Spinal cord (tissue), 10 donors: ENCODE results near the gene EFEMP1. TPM values are rescaled to one million over a fixed set of nuclear protein-coding genes. Genes with fewer than 3 reads are reported as not detected.

Source experiments
- DNase-seq, 6 donors: peaks; one replicate each; pipeline versions ENCODE4 v3.0.0 to v3.0.0-alpha.2; 2013 to 2015; ENCODE audit warnings: low spot score in 6 of 6, low read depth in 4 of 6
- H3K27ac ChIP-seq: one replicate; pipeline ENCODE4 v1.5.1; 2013; ENCODE audit warnings: low read depth, low read length, control low read depth
- H3K27me3 ChIP-seq: one replicate; pipeline ENCODE4 v1.6.1; 2013; ENCODE audit warnings: low read length; ENCODE audit not compliant: control insufficient read depth, insufficient read depth
- H3K36me3 ChIP-seq: one replicate; pipeline ENCODE4 v1.6.1; 2013; ENCODE audit warnings: low read length; ENCODE audit not compliant: control insufficient read depth, insufficient read depth
- H3K4me1 ChIP-seq: one replicate; pipeline ENCODE4 v1.6.1; 2013; ENCODE audit warnings: low read length; ENCODE audit not compliant: control insufficient read depth, insufficient read depth
- H3K4me3 ChIP-seq: one replicate; pipeline ENCODE4 v1.5.1; 2013; ENCODE audit warnings: low read depth, low read length, control low read depth
- H3K9me3 ChIP-seq: one replicate; pipeline ENCODE4 v1.6.1; 2013; ENCODE audit warnings: low read length; ENCODE audit not compliant: control insufficient read depth, insufficient read depth
- WGBS: methylation state at CpG from one replicate; pipeline ENCODE4 v1.1.5; 2013; ENCODE audit warnings: missing lambda C conversion rate; ENCODE audit not compliant: insufficient coverage; 5-methylcytosine and 5-hydroxymethylcytosine counted together
- polyA plus RNA-seq, 2 donors: library from polyadenylated mRNA; unstranded; fragments of 120-200 nt; gene quantifications; one replicate each; pipeline ENCODE4 v1.2.1, GENCODE V29; 2013; ENCODE audit not compliant: insufficient read length in 2 of 2
- total RNA-seq, 2 donors: library from RNA; depleted of rRNA in 1 of 2; stranded (reverse); fragments of 120-200 nt in 1 of 2; fragments of >200 nt in 1 of 2; gene quantifications; one replicate each; pipeline versions ENCODE4 v1.2.3 to v1.2.4, GENCODE V29; 2013 to 2014
- donor health status: healthy.

The EFEMP1 gene
- total and polyA plus RNA-seq, 4 donors: 30.7 to 197 (median 64.4) TPM

- no peaks in the 10 kb centered on the region for H3K36me3 ChIP-seq
- no peak overlapping the region for H3K27ac ChIP-seq
- no CpG with 5 or more reads among the region's 3 CpGs for WGBS
- H3K9me3 ChIP-seq: no peaks in the 10 kb centered on the region
- H3K4me1 ChIP-seq: no peaks in the 10 kb centered on the region
- H3K27me3 ChIP-seq: no peaks in the 10 kb centered on the region
- DNase-seq: no peak
- H3K4me3 ChIP-seq: no peak overlapping the region
Measured at GRCh38 chr2:55936351-55936750, 12.8 kb upstream of the EFEMP1 start.

DNA sequence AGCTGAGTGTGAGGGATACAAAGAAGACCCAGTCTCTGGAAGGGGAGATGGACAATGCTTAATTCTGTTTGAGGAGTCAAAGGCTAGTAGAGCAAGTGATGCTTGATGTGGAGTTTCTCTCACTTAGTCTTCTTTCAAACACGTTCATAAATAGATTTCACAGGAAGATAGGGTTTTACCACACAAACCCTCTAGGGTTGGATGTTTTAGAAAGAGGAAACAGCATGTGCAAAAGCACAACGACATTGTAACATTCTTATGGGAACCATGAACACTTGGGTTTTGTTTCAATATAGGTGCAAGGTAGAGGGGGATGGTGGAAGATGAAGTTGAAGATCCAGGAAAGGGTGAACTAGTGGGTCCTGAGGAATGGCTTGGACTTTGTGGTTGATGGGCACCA lies 10.8 kb upstream of the EFEMP1 start:
- no peaks in the 10 kb centered on the region for H3K9me3 ChIP-seq
- 71% methylated on average over 1 of the region's 2 CpGs for WGBS
- H3K4me1 ChIP-seq: no peaks in the 10 kb centered on the region
- no peak overlapping the region for H3K27ac ChIP-seq
- no peak for DNase-seq
- H3K36me3 ChIP-seq: no peaks in the 10 kb centered on the region
- H3K27me3 ChIP-seq: no peaks in the 10 kb centered on the region
- H3K4me3 ChIP-seq: no peak overlapping the region

DNA sequence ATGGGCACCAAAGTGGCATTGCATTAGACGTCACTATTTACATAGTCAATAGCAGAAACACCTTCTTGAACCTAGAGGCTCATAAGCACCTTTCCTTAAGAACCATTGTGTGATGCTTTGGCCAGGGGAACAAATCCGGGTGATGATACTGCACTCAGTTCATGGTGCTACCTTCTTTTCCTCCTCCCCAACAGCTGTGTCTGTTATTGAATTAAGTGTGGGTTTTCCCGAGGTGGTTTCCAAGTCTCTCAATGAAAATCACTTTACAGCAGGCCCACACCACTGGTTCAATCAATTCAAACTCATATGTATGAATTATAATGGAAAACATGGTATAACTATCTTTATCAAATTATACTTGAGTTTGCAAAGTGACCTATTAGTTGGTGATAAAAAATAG lies 9.3 kb upstream of the EFEMP1 start:
- no peaks in the 10 kb centered on the region for H3K4me1 ChIP-seq
- DNase-seq: no peak
- no peaks in the 10 kb centered on the region for H3K36me3 ChIP-seq
- H3K27ac ChIP-seq: no peak overlapping the region
- no peaks in the 10 kb centered on the region for H3K9me3 ChIP-seq
- H3K27me3 ChIP-seq: no peaks in the 10 kb centered on the region
- 83% methylated on average over 1 of the region's 3 CpGs for WGBS
- H3K4me3 ChIP-seq: no peak overlapping the region

DNA sequence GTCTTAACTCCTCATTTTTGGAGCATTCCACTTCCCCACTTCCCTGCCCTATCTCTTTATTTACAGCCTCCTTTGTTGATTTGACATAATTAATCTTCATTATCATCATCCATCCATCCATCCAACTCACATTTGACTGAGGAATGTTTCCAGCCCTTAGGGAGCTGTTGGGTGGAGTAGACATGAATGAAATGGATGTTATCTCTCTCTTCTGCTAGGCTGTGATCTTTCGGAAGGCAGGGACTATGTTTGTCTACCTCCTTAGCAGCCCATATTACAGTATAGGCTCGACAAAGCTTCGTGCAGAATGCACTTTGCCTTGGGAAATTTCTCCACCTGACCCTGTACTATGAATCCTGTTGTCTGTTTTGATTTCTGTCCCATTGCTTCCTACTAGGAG lies 7.7 kb upstream of the EFEMP1 start:
- no peaks in the 10 kb centered on the region for H3K4me1 ChIP-seq
- H3K9me3 ChIP-seq: no peaks in the 10 kb centered on the region
- no peak for DNase-seq
- no peaks in the 10 kb centered on the region for H3K36me3 ChIP-seq
- H3K4me3 ChIP-seq: no peak overlapping the region
- no peak overlapping the region for H3K27ac ChIP-seq
- WGBS: 86% methylated on average over 3 of the region's 3 CpGs
- H3K27me3 ChIP-seq: peaks cover 7% of the 10 kb centered on the region

DNA sequence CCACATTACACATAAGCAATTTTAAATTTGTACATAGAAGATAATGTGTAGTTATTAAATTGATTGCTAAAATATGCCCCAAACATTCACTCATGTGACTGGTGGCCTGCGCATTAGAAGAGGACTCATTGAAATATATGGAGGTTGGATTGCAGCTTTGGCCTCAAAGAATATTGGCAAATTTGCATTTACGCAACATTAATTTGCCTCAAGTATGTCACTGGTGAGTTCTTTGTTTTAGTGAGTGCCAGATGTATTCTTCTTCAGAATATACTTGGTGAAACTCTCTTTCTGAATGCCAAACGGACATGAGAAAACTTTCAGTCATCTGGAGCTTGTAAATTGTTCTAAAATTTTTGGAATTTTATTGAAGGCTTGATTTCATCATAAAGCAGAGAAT lies 5.9 kb upstream of the EFEMP1 start:
- H3K4me1 ChIP-seq: no peaks in the 10 kb centered on the region
- no peak for DNase-seq
- WGBS: 100% methylated on average over 1 of the region's 3 CpGs
- H3K4me3 ChIP-seq: no peak overlapping the region
- H3K27me3 ChIP-seq: peaks cover 13% of the 10 kb centered on the region
- no peaks in the 10 kb centered on the region for H3K36me3 ChIP-seq
- no peaks in the 10 kb centered on the region for H3K9me3 ChIP-seq
- H3K27ac ChIP-seq: no peak overlapping the region

DNA sequence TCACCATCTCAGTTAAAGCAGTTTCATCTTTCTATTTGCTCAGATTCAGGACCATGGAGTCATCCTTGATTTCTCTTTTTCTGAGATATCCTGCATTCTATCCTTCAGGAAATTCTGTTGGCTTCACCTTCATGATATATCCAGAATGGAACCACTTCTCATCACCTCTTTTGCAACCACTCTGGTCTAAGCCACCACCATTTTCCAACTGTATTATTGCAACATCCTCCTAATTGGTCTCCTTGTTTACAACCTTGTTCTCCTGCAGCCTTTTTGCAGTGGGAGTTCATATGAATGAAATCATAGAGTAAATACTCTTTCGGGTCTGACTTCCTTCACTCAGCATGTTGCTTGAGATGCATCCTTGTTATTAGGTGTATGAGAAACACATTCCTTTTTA lies 3.4 kb upstream of the EFEMP1 start:
- Histone ChIP-seq H3K9me3 (no peaks in the 10 kb centered on the region), H3K4me1 (peaks cover 7% of the 10 kb centered on the region), H3K27ac (no peak overlapping the region), H3K36me3 (no peaks in the 10 kb centered on the region), H3K27me3 (peaks cover 30% of the 10 kb centered on the region), H3K4me3 (no peak overlapping the region)
- no CpG with 5 or more reads among the region's 1 CpG for WGBS
- no peak for DNase-seq

DNA sequence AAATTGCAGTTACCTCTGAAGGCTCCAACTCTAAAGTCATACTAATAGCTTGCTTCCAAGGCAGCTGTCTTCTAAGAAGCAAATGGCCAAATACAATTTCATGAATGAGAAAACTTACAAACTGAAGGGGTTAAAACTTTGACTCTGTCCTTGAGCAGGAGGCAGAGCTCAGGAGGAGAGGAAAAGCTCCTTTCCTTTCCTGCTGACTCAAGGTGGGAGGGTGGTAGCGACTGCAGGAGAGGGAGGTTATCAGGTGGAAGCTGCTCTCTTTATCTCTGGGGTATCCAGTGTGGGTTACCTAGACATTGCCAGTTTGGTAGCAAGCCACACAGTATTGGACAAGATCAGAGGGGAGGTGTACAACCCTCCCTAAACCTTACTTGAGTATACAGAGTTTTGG lies 2.7 kb upstream of the EFEMP1 start:
- Histone ChIP-seq H3K27me3 (peaks cover 31% of the 10 kb centered on the region), H3K27ac (no peak overlapping the region)
- WGBS: no CpG with 5 or more reads among the region's 1 CpG

GRCh38 chr2:55923982-55924321 lies 370 bp upstream of the EFEMP1 start:
- no peaks in the 10 kb centered on the region for H3K9me3 ChIP-seq
- peaks cover 7% of the 10 kb centered on the region for H3K4me1 ChIP-seq
- no peaks in the 10 kb centered on the region for H3K36me3 ChIP-seq
- H3K4me3 ChIP-seq: peak overlapping the region; percentile 52
- H3K27ac ChIP-seq: no peak overlapping the region
- H3K27me3 ChIP-seq: peaks cover 31% of the 10 kb centered on the region
- DNase-seq: no peak
- 1% methylated on average over 6 of the region's 8 CpGs for WGBS

More for the DNA sequence above, 2.7 kb upstream of the EFEMP1 start:
- Histone ChIP-seq H3K9me3 (no peaks in the 10 kb centered on the region), H3K36me3 (no peaks in the 10 kb centered on the region), H3K4me1 (peaks cover 7% of the 10 kb centered on the region), H3K4me3 (no peak overlapping the region)
- DNase-seq: no peak

DNA sequence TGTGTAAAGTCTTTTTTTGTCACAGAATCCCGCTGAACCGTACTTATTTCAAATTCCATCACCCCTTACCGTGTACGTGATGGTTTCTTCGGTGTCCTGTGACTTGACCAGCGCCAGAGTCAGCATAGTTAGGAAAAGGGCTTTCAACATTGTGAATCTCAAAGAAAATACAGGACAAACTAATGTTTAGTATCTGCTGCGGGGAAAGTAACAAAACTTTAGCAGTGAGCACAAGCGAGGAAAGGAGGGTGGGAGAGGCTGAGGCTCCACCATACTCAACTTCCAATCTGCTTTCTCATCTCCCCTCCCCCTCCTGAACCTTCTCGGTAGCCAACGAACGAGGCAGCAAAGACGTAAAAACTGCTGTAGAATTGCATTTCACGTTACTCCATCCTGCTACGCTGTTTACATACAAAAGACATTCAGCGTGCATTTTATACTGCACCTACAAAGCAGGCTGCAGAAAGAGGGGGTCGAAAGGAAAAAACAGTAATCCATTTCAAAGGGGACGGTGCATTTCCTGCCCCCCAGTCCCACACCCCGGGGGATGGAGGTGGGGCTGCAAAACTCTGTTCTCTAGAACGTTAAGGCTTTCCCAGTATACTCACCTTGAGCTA lies 1.2 kb downstream of the EFEMP1 start:
- Histone ChIP-seq H3K27me3 (peaks cover 31% of the 10 kb centered on the region), H3K27ac (no peak overlapping the region), H3K4me3 (peak overlapping the region; percentile 52), H3K9me3 (no peaks in the 10 kb centered on the region), H3K36me3 (peaks cover 2% of the 10 kb centered on the region), H3K4me1 (peaks cover 7% of the 10 kb centered on the region)
- DNase-seq: peak in 4 of 6 donors; percentile 22 to 61 (median 43)
- WGBS: 7% methylated on average over 10 of the region's 19 CpGs

DNA sequence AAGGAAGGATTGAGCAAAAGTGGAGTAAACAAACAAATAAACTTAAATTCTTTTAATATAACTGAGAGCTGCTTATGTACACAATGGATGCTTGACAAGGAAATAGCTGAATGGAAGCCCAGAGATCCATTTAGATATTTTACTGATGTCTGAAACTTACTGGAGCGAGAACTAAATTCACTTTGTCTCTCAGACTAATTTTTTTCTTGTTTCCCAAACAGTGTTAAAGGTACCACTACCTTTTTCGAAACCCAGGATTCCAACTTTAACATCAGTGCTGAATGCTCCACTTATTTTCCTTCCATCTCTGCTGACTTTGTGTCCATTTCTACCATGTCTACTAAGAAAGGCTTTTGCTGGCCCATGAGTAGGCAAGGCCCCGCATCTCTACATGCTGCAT lies 4.0 kb downstream of the EFEMP1 start:
- Histone ChIP-seq H3K27me3 (peaks cover 18% of the 10 kb centered on the region), H3K4me3 (no peak overlapping the region), H3K27ac (no peak overlapping the region), H3K36me3 (peaks cover 2% of the 10 kb centered on the region), H3K4me1 (peaks cover 7% of the 10 kb centered on the region), H3K9me3 (no peaks in the 10 kb centered on the region)
- WGBS: 95% methylated on average over 3 of the region's 3 CpGs
- no peak for DNase-seq
